ENCODE data around the gene TMEM101. TPM values are rescaled to one million over a fixed set of nuclear protein-coding genes. Genes with fewer than 3 reads are reported as not detected.
"Not testable (repeated sequence)": the region's sequence is repeated elsewhere in the genome, so short reads cannot be mapped to it uniquely, and the experiment has no call there.

TMEM101 gene
- polyA plus RNA-seq, 1 donor from 2014 or later = 24.6 TPM

- Mint-ChIP-seq H3K4me3 (no peak overlapping the region), H3K9me3 (peaks cover 0 to 3% (median 0%) of the 10 kb centered on the region in 3 donors), H3K4me1 (no peaks in the 10 kb centered on the region), H3K27me3 (peaks cover 17% of the 10 kb centered on the region), H3K27ac (no peak overlapping the region), H3K36me3 (no peaks in the 10 kb centered on the region)
Measured at GRCh38 chr17:44000141-44000860, 14.5 kb downstream of the TMEM101 start.

DNA sequence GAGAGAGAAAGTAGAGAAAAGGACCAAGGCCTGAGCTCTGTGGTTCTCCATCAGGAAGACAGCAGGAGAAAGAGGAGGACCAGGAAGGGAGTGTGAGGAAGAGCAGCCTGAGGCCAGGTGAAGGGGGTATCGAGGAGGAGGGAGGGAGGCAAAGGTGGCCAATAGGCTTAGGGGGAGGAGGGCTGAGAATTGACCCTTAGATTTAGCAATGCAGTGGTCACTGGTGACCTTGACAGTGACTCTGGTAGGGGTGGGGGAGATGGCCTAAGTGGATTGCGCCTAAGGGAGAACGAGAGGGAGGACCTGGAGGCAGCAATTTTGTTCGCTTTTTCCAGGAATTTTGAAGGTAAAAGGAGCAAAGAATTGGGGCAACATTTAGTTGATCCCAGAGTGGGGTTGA is 15.7 kb downstream of the TMEM101 start:
- Mint-ChIP-seq H3K9me3 (no peaks in the 10 kb centered on the region), H3K4me1 (peaks cover 0 to 3% (median 0%) of the 10 kb centered on the region in 3 donors), H3K4me3 (no peak overlapping the region), H3K27me3 (peaks cover 13% of the 10 kb centered on the region), H3K27ac (no peak overlapping the region), H3K36me3 (no peaks in the 10 kb centered on the region)

DNA sequence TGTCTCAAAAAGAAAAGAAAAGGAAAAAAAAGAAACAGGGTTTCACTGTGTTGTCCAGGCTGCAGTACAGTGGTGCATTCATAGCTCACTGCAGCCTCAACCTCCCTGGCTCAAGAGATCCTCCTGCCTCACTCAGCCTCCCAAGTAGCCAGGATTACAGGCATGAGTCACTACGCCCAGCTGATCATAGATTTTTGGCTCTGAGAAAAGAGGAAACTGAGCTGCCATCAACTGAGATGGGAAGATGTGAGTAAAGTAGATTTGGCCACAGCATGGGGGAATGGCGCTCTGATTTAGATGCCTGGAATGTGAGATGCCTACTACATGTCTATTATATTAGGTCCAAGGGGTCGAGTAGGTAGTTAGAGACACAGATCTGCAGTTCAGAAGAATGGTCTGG is 16.2 kb downstream of the TMEM101 start:
- Mint-ChIP-seq H3K4me1 (peaks cover 0 to 3% (median 0%) of the 10 kb centered on the region in 3 donors), H3K36me3 (no peaks in the 10 kb centered on the region), H3K27ac (no peak overlapping the region), H3K27me3 (peaks cover 13% of the 10 kb centered on the region), H3K9me3 (no peaks in the 10 kb centered on the region), H3K4me3 (no peak overlapping the region)

DNA sequence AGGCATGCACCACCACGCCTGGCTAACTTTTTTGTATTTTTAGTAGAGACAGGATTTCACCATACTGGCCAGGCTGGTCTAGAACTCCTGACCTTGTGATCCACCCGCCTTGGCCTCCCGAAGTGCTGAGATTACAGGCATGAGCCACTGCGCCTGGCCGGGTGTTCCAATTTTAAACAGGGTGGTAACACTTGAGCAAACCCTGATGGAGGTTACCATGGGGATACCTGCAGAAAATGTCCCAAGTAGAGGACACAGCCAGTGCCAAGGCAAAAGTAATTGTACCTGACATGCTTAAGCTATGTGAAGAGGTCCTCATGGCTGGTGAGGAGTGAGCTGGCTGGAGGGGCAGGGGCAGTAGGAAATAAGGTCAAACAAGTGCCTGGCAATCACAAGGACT is 17.6 kb downstream of the TMEM101 start:
- H3K27ac Mint-ChIP-seq, H3K4me3 Mint-ChIP-seq, H3K36me3 Mint-ChIP-seq, H3K4me1 Mint-ChIP-seq, H3K9me3 Mint-ChIP-seq: not testable (repeated sequence)
- H3K27me3 Mint-ChIP-seq = peaks cover 13% of the 10 kb centered on the region

GRCh38 chr17:43995150-43995471 is 19.7 kb downstream of the TMEM101 start:
- Mint-ChIP-seq H3K4me3 (peak overlapping the region in 1 of 4 donors; percentile 33), H3K36me3 (no peaks in the 10 kb centered on the region), H3K27ac (no peak overlapping the region), H3K4me1 (peaks cover 0 to 3% (median 0%) of the 10 kb centered on the region in 3 donors), H3K27me3 (peaks cover 10% of the 10 kb centered on the region), H3K9me3 (no peaks in the 10 kb centered on the region)

DNA sequence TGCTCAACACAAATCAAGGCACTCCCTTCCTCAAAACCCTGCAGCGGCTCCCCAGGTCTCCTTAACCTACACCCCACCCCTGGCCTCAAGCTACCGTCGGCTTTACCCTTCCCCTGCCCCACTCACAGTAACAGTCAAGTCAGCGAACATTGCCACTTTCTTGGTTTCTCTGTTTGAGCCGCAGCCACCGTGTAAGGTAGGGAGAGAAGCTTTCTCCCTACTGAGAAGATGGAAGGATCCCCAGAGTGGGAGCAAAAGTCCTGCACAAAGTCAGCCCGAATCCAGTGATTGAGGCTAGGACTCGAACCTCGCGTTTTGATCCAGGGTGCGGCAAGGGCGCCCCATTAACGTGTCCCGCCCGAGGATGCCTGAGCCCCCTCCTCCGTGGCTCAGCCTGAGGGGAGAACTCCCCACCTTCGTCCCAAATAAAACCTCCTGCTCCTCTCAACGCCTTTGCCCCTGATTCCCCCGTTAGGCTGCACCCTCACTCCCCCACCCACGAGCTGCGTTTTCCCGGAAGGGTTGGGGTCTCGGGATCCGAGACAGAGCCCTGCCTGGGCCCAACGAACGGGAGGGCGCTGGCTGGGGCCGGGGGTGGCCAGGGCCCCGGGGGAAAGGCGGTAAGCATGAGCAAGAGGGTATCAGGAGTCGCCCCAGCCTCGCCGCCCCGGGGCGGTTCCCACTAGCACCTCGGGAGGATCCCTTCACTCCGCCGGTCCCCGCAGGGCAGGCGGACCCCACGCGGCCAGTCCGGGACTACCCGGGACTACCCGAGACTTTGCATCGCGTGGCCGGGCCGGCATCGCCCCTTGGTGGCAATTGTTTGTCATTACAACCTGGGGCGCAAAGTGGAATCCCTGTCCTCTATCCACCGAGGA is 20.3 kb downstream of the TMEM101 start:
- Mint-ChIP-seq H3K9me3 (no peaks in the 10 kb centered on the region), H3K27me3 (peaks cover 10% of the 10 kb centered on the region), H3K27ac (no peak overlapping the region), H3K4me1 (peaks cover 0 to 3% (median 0%) of the 10 kb centered on the region in 3 donors), H3K36me3 (no peaks in the 10 kb centered on the region), H3K4me3 (peak overlapping the region in 1 of 4 donors; percentile 47)

DNA sequence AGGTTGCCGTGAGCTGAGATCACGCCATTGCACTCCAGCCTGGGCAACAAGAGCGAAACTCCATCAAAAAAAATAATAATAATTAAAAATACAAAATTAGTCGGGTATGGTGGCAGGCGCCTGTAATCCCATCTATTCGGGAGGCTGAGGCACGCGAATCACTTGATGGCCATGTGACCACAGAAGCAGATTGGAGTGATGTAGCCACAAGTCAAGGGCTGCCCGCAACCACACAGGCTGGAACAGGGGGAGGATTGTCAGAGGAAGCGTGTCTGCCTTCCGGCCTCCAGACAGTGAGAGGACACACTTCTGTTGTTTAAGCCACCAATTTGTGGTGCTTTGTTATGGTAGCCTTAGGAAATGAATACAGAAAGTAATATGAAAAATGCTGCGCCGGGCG is 22.1 kb downstream of the TMEM101 start:
- Mint-ChIP-seq H3K4me1 (peaks cover 0 to 3% (median 0%) of the 10 kb centered on the region in 3 donors), H3K36me3 (no peaks in the 10 kb centered on the region), H3K27me3 (peaks cover 8% of the 10 kb centered on the region), H3K27ac (no peak overlapping the region), H3K4me3 (peak overlapping the region in 1 of 4 donors; percentile 31), H3K9me3 (no peaks in the 10 kb centered on the region)

GRCh38 chr17:43988301-43988700 is 26.5 kb downstream of the TMEM101 start:
- Mint-ChIP-seq H3K27ac (no peak overlapping the region), H3K9me3 (no peaks in the 10 kb centered on the region), H3K4me1 (peaks cover 1 to 5% (median 1%) of the 10 kb centered on the region in 3 donors), H3K27me3 (peaks cover 21% of the 10 kb centered on the region), H3K36me3 (no peaks in the 10 kb centered on the region), H3K4me3 (no peak overlapping the region)

DNA sequence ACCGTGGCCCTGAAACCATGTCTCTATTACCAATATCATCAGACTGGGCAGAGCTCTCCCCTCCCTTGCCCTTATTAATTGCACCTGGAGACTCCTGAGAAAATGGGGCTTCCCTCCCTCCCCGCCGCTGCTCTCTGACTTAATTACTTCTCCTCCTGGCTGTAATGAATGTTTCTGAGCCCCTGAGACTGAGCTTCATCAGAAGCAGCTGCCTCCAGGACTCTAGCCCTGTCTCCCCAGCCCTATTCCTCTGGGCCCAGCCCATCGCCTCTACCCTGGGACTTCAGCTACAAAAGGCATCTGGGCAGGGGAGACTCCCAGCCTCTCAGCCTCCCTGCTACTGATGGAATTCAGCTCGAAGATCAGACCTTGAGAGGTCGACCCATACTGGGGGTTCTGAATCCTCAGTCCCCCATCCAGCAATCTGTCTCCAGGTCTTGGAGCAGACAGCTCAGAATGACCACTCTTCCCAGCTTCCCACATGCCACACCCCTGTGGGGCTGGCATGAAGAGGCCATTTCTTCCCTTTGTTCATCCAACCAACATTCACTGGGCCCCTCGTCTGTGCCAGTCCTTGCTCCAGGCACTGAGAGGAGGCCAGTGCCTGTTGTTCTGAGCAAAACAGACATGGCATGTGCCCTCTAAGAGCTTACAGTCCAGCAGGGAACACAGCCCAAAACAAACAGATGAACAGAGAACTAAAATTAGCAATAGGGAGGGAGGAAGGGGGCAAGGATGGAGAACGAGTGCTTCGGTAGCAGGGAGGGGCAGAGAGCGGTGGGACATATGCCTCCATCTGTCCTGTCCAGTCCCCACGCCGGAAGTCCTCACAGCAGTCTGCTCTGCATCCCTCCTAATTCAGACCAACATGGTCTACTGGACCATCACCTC is 27.4 kb downstream of the TMEM101 start:
- Mint-ChIP-seq H3K27me3 (peaks cover 30% of the 10 kb centered on the region), H3K27ac (peak overlapping the region in 1 of 3 donors; percentile 20), H3K36me3 (no peaks in the 10 kb centered on the region), H3K4me3 (no peak overlapping the region), H3K4me1 (peaks cover 1 to 5% (median 1%) of the 10 kb centered on the region in 3 donors), H3K9me3 (no peaks in the 10 kb centered on the region)

DNA sequence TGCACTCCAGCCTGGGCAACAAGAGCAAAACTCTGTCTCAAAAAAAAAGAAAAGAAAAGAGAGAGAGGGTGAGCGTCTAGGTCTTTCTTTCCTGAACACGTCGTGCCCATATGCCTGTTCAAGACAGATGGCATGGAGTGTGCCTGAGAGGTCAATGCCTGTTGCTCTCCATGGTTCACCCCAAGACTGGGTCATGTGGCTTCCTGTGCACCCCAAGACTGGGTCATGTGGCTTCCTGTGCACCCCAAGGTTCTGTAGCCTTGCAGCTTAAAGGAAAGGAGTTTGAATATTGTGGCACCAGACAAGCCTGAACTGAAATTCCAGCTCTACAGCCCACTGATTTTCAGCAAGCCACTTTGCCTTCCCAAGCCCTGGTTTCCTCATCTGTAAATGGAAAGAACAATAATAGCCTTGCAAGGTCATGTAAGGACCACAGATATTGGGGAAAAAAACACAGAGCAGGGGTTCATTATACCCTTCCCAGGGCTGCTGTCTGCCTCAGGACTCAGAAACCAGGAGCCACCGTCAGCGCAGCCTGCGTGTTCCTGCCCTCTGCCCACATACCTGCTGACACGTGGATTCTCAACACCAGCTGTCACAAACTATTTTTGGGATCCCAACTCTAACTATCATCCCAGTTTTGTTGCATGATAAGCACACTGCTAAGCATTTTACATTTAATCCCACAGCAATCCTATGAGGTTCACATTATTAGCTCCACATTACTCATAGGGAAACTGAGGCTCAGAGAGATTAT is 28.4 kb downstream of the TMEM101 start:
- Mint-ChIP-seq H3K27me3 (peaks cover 40% of the 10 kb centered on the region), H3K36me3 (no peaks in the 10 kb centered on the region), H3K4me3 (no peak overlapping the region), H3K4me1 (peaks cover 1 to 5% (median 1%) of the 10 kb centered on the region in 3 donors), H3K9me3 (no peaks in the 10 kb centered on the region), H3K27ac (peak overlapping the region in 1 of 3 donors; percentile 19)

DNA sequence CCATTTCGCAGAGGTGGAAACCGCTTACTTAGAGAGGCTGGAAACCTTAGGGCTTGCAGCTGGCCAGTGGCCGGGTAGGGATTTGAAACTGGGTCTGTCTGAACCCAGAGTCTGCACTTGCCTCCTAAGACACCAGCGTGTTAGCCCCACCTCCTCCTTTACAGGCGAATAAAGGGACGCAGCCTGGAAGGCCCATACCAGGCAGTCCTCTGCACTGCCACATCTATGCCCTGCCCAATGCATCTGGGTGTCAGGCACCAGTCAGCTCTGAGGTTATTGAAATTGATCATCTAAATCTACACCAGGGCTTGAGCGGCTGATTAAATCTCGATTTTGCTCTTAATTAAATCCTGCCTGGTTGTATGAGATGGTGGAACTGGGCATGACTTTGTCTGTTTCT is 30.2 kb downstream of the TMEM101 start:
- Mint-ChIP-seq H3K27ac (no peak overlapping the region), H3K4me1 (peaks cover 1 to 5% (median 1%) of the 10 kb centered on the region in 3 donors), H3K27me3 (peaks cover 42% of the 10 kb centered on the region)

GRCh38 chr17:43983515-43984411 is 31.0 kb downstream of the TMEM101 start:
- H3K9me3 Mint-ChIP-seq = no peaks in the 10 kb centered on the region
- peaks cover 45% of the 10 kb centered on the region for H3K27me3 Mint-ChIP-seq
- H3K27ac Mint-ChIP-seq = no peak overlapping the region
- H3K4me3 Mint-ChIP-seq = peak overlapping the region in 3 of 4 donors; percentile 12 to 47 (median 27)
- peaks cover 1 to 5% (median 1%) of the 10 kb centered on the region in 3 donors for H3K4me1 Mint-ChIP-seq
- H3K36me3 Mint-ChIP-seq = peaks cover 1% of the 10 kb centered on the region

More for the DNA sequence above, 30.2 kb downstream of the TMEM101 start:
- Mint-ChIP-seq H3K36me3 (peaks cover 1% of the 10 kb centered on the region), H3K4me3 (peak overlapping the region in 1 of 4 donors; percentile 27), H3K9me3 (no peaks in the 10 kb centered on the region)

DNA sequence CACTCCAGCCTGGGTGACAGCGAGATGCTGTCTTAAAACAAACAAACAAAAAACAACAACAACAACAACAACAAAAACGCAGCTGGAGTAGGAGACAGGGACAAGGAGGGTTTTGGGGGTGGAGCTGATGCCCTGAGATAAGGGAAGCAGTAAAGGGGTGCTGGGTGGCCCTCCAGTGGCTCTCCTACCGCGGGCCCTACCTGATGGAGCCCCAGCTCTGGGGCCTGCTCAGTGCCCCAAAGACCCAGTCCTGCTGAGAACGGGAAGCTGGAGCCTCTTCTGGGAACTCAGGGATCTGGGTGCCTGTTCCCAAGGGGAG is 31.6 kb downstream of the TMEM101 start:
- Mint-ChIP-seq H3K27ac (no peak overlapping the region), H3K4me1 (peaks cover 1 to 5% (median 1%) of the 10 kb centered on the region in 3 donors)

More for the DNA sequence above, 31.6 kb downstream of the TMEM101 start:
- Mint-ChIP-seq H3K27me3 (peaks cover 49% of the 10 kb centered on the region), H3K9me3 (peaks cover 0 to under 1% (median 0%) of the 10 kb centered on the region in 3 donors), H3K36me3 (peaks cover 1% of the 10 kb centered on the region), H3K4me3 (peak overlapping the region in 1 of 4 donors; percentile 47)
